ENCODE measurements around the gene UPP1. TPM values are rescaled to one million over a fixed set of nuclear protein-coding genes. Genes with fewer than 3 reads are reported as not detected.
"Not testable (repeated sequence)": the region's sequence is repeated elsewhere in the genome, so short reads cannot be mapped to it uniquely, and the experiment has no call there.

The UPP1 gene
- 20.9 TPM for total RNA-seq
- long read RNA-seq, partial matches to known transcripts, result 3 of 10 reads
- long read RNA-seq, other reads (novel, unspliced or antisense), result 1 of 10 reads

- intact Hi-C loops (cut with DNase I), result loop anchor here (2.0 to 5.0 kb wide), 3 partner anchors 55 to 112 kb away; partner anchors contain the start of genes C7orf57 and HUS1
- ATAC-seq (peak; percentile 96), DNase-seq (ENCODE audit: missing footprints) (peak; percentile 98)
These were observed at the start of gene UPP1 for GRCh38 chr7:48089046-48090003. Gene UPP1, plus strand, starts transcription at chr7:48089265. Its CDS starts 5,519 bp downstream, at chr7:48094784.

GRCh38 chr7:48040944-48041652 lies 48.0 kb upstream of the UPP1 start:
- no peak for DNase-seq (ENCODE audit: missing footprints)
- intact Hi-C loops (cut with DNase I), result no loop called here
- ATAC-seq, result no peak

- intact Hi-C loops (cut with DNase I), result no loop called here
- ATAC-seq, result no peak
- no peak for DNase-seq (ENCODE audit: missing footprints)
These were observed 47.5 kb upstream of the UPP1 start for GRCh38 chr7:48041653-48041970.

GRCh38 chr7:48042216-48042615 lies 46.8 kb upstream of the UPP1 start:
- no peak for DNase-seq (ENCODE audit: missing footprints)
- no peak for ATAC-seq
- intact Hi-C loops (cut with DNase I), result no loop called here

GRCh38 chr7:48042636-48043035 lies 46.4 kb upstream of the UPP1 start:
- DNase-seq (ENCODE audit: missing footprints), result no peak
- intact Hi-C loops (cut with DNase I), result no loop called here
- ATAC-seq, result no peak

- intact Hi-C loops (cut with DNase I), result no loop called here
- no peak for ATAC-seq
- DNase-seq (ENCODE audit: missing footprints), result no peak
These were observed 43.8 kb upstream of the UPP1 start for GRCh38 chr7:48045195-48045765.

GRCh38 chr7:48046458-48046857 lies 42.6 kb upstream of the UPP1 start:
- DNase-seq (ENCODE audit: missing footprints) (no peak), ATAC-seq (no peak)
- intact Hi-C loops (cut with DNase I), result no loop called here

- intact Hi-C loops (cut with DNase I), result no loop called here
- no peak for ATAC-seq
- no peak for DNase-seq (ENCODE audit: missing footprints)
These were observed 41.0 kb upstream of the UPP1 start for GRCh38 chr7:48048113-48048512.

- DNase-seq (ENCODE audit: missing footprints) (no peak), ATAC-seq (no peak)
- intact Hi-C loops (cut with DNase I), result no loop called here
These were observed 39.2 kb upstream of the UPP1 start for GRCh38 chr7:48049850-48050249.

GRCh38 chr7:48052748-48053147 lies 36.3 kb upstream of the UPP1 start:
- ATAC-seq (no peak), DNase-seq (ENCODE audit: missing footprints) (no peak)
- intact Hi-C loops (cut with DNase I), result no loop called here

- DNase-seq (ENCODE audit: missing footprints), result no peak
- intact Hi-C loops (cut with DNase I), result no loop called here
- no peak for ATAC-seq
These were observed 35.3 kb upstream of the UPP1 start for GRCh38 chr7:48053736-48054135.

- no peak for DNase-seq (ENCODE audit: missing footprints)
- intact Hi-C loops (cut with DNase I), result no loop called here
- ATAC-seq, result no peak
These were observed 30.1 kb upstream of the UPP1 start for GRCh38 chr7:48058990-48059389.

GRCh38 chr7:48059706-48060105 lies 29.4 kb upstream of the UPP1 start:
- DNase-seq (ENCODE audit: missing footprints) (no peak), ATAC-seq (no peak)
- intact Hi-C loops (cut with DNase I), result no loop called here

- ATAC-seq, result no peak
- DNase-seq (ENCODE audit: missing footprints), result no peak
- intact Hi-C loops (cut with DNase I), result no loop called here
These were observed 25.1 kb upstream of the UPP1 start for GRCh38 chr7:48063985-48064384.

- ATAC-seq (no peak), DNase-seq (ENCODE audit: missing footprints) (no peak)
- intact Hi-C loops (cut with DNase I), result no loop called here
These were observed 21.6 kb upstream of the UPP1 start for GRCh38 chr7:48067475-48067874.

- no peak for ATAC-seq
- intact Hi-C loops (cut with DNase I), result no loop called here
- DNase-seq (ENCODE audit: missing footprints), result no peak
These were observed 14.8 kb upstream of the UPP1 start for GRCh38 chr7:48074204-48074654.

- ATAC-seq, result no peak
- intact Hi-C loops (cut with DNase I), result no loop called here
These were observed 11.6 kb upstream of the UPP1 start for GRCh38 chr7:48077423-48077822.

GRCh38 chr7:48078470-48078869 lies 10.6 kb upstream of the UPP1 start:
- DNase-seq (ENCODE audit: missing footprints), result no peak
- intact Hi-C loops (cut with DNase I), result no loop called here
- ATAC-seq, result no peak

More at GRCh38 chr7:48077423-48077822, 11.6 kb upstream of the UPP1 start:
- DNase-seq (ENCODE audit: missing footprints), result no peak

GRCh38 chr7:48082378-48082777 lies 6.7 kb upstream of the UPP1 start:
- DNase-seq (ENCODE audit: missing footprints); intact Hi-C loops (cut with DNase I); ATAC-seq: not testable (repeated sequence)
